H1 (cell line): ENCODE results near the gene BCL2L1. TPM values are rescaled to one million over a fixed set of nuclear protein-coding genes. Genes with fewer than 3 reads are reported as not detected.

ENCODE experiments used
- CBX5 ChIP-seq: fragments of 300-800, 300-1000 bp; sonication (generic); IDR thresholded peaks from 2 replicates; pipeline ENCODE4 v1.7.1; 2016; ENCODE audit warnings: antibody characterized with exemption, low read length, low read depth
- CTBP2 ChIP-seq: IDR thresholded peaks from 2 replicates; pipeline ENCODE4 v1.7.0; 2011; ENCODE audit warnings: borderline replicate concordance, mild to moderate bottlenecking, moderate library complexity, mixed read lengths, low read length; ENCODE audit not compliant: insufficient read depth, insufficient read length
- EGR1 ChIP-seq: IDR thresholded peaks from 2 replicates; pipeline ENCODE4 v1.6.1; 2011; ENCODE audit warnings: low read depth, low read length, borderline replicate concordance
- HDAC6 ChIP-seq: IDR thresholded peaks from one replicate; pipeline ENCODE4 v1.7.1; 2012; ENCODE audit warnings: low read depth, mild to moderate bottlenecking, inconsistent platforms, low read length, moderate library complexity
- KDM4A ChIP-seq: IDR thresholded peaks from one replicate; pipeline ENCODE4 v1.7.1; 2012; ENCODE audit warnings: low read depth, mild to moderate bottlenecking, moderate library complexity, low read length, inconsistent platforms; ENCODE audit not compliant: severe bottlenecking
- PHF8 ChIP-seq: fragments of 200-600 bp; sonication (generic); conservative IDR thresholded peaks from 2 replicates; pipeline ENCODE4 v1.7.1; 2012; ENCODE audit warnings: low read depth, mild to moderate bottlenecking, inconsistent platforms, low read length, moderate library complexity
- RFX5 ChIP-seq: IDR thresholded peaks from 2 replicates; pipeline ENCODE4 v1.6.1; 2011; ENCODE audit warnings: low read depth, low read length, improper control_type of control experiment, borderline replicate concordance
- SAP30 ChIP-seq: fragments of 300-600 bp; sonication (generic); IDR thresholded peaks from 2 replicates; pipeline ENCODE4 v1.7.1; 2012; ENCODE audit warnings: low read length, moderate library complexity, mild to moderate bottlenecking, inconsistent platforms; ENCODE audit not compliant: insufficient read depth, insufficient replicate concordance
- SIX5 ChIP-seq: IDR thresholded peaks from 2 replicates; pipeline ENCODE4 v1.6.1; 2011; ENCODE audit warnings: mild to moderate bottlenecking, low read depth, low read length
- SP4 ChIP-seq: IDR thresholded peaks from 2 replicates; pipeline ENCODE4 v1.6.1; 2012; ENCODE audit warnings: low read length, inconsistent platforms
- polyA plus RNA-seq, 7 experiments: library from polyadenylated mRNA; depleted of rRNA in 3 of 7; stranded (reverse) in 5 of 7; unstranded in 2 of 7; fragments of >200 nt in 5 of 7; fragments of 200-250 nt in 2 of 7; gene quantifications; 1 replicate in 5 of 7; 2 replicates in 1 of 7; 4 replicates in 1 of 7; pipeline versions ENCODE4 v1.2.1 to v1.2.3, GENCODE V29; 2011 to 2013; ENCODE audit warnings: missing spikeins in 2 of 7, mixed read lengths in 2 of 7
- total RNA-seq: library from RNA; stranded (reverse); fragmentation: NEBNext Ultra II Directional; extraction: Animal tissue kit (Norgen Biotek cat#: 25700); gene quantifications from 2 replicates; pipeline ENCODE4 v1.2.1, GENCODE V29; 2021
- TF ChIP-seq, protein P1 (sequence below): fragments of 300-600 bp; sonication (generic); IDR thresholded peaks from 2 replicates; pipeline ENCODE4 v1.7.1; 2012; ENCODE audit warnings: low read length, moderate library complexity, mild to moderate bottlenecking, inconsistent platforms; ENCODE audit not compliant: insufficient replicate concordance
- TF ChIP-seq, protein P2 (sequence below): IDR thresholded peaks from 2 replicates; pipeline ENCODE4 v1.6.1; 2012; ENCODE audit warnings: inconsistent platforms

BCL2L1 gene
- total and polyA plus RNA-seq, 2 of the 8 experiments (the other 6 are each of a cell fraction or from before 2014, with no cell fraction given), result 64.9 to 66.1 TPM

DNA sequence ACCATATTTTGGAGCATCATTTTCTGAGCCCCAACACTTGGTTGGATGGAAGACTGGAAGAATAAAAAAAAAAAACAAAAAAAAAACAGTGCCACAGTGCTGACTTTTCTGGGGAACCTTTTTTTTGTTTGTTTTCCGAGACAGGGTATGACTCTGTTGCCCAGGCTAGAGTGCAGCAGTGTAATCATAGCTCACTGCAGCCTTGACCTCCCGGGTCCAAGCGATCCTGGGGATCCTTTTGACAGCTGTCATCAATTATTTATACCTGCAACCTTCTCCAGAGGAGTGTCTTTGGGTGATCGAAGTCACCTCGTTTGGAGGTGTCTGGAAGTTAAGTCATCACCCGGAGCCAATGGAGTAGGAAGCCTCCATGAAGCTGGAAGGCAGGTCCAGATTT is 8.7 kb upstream of the BCL2L1 start (continued):
- TF ChIP-seq, protein P1, sequence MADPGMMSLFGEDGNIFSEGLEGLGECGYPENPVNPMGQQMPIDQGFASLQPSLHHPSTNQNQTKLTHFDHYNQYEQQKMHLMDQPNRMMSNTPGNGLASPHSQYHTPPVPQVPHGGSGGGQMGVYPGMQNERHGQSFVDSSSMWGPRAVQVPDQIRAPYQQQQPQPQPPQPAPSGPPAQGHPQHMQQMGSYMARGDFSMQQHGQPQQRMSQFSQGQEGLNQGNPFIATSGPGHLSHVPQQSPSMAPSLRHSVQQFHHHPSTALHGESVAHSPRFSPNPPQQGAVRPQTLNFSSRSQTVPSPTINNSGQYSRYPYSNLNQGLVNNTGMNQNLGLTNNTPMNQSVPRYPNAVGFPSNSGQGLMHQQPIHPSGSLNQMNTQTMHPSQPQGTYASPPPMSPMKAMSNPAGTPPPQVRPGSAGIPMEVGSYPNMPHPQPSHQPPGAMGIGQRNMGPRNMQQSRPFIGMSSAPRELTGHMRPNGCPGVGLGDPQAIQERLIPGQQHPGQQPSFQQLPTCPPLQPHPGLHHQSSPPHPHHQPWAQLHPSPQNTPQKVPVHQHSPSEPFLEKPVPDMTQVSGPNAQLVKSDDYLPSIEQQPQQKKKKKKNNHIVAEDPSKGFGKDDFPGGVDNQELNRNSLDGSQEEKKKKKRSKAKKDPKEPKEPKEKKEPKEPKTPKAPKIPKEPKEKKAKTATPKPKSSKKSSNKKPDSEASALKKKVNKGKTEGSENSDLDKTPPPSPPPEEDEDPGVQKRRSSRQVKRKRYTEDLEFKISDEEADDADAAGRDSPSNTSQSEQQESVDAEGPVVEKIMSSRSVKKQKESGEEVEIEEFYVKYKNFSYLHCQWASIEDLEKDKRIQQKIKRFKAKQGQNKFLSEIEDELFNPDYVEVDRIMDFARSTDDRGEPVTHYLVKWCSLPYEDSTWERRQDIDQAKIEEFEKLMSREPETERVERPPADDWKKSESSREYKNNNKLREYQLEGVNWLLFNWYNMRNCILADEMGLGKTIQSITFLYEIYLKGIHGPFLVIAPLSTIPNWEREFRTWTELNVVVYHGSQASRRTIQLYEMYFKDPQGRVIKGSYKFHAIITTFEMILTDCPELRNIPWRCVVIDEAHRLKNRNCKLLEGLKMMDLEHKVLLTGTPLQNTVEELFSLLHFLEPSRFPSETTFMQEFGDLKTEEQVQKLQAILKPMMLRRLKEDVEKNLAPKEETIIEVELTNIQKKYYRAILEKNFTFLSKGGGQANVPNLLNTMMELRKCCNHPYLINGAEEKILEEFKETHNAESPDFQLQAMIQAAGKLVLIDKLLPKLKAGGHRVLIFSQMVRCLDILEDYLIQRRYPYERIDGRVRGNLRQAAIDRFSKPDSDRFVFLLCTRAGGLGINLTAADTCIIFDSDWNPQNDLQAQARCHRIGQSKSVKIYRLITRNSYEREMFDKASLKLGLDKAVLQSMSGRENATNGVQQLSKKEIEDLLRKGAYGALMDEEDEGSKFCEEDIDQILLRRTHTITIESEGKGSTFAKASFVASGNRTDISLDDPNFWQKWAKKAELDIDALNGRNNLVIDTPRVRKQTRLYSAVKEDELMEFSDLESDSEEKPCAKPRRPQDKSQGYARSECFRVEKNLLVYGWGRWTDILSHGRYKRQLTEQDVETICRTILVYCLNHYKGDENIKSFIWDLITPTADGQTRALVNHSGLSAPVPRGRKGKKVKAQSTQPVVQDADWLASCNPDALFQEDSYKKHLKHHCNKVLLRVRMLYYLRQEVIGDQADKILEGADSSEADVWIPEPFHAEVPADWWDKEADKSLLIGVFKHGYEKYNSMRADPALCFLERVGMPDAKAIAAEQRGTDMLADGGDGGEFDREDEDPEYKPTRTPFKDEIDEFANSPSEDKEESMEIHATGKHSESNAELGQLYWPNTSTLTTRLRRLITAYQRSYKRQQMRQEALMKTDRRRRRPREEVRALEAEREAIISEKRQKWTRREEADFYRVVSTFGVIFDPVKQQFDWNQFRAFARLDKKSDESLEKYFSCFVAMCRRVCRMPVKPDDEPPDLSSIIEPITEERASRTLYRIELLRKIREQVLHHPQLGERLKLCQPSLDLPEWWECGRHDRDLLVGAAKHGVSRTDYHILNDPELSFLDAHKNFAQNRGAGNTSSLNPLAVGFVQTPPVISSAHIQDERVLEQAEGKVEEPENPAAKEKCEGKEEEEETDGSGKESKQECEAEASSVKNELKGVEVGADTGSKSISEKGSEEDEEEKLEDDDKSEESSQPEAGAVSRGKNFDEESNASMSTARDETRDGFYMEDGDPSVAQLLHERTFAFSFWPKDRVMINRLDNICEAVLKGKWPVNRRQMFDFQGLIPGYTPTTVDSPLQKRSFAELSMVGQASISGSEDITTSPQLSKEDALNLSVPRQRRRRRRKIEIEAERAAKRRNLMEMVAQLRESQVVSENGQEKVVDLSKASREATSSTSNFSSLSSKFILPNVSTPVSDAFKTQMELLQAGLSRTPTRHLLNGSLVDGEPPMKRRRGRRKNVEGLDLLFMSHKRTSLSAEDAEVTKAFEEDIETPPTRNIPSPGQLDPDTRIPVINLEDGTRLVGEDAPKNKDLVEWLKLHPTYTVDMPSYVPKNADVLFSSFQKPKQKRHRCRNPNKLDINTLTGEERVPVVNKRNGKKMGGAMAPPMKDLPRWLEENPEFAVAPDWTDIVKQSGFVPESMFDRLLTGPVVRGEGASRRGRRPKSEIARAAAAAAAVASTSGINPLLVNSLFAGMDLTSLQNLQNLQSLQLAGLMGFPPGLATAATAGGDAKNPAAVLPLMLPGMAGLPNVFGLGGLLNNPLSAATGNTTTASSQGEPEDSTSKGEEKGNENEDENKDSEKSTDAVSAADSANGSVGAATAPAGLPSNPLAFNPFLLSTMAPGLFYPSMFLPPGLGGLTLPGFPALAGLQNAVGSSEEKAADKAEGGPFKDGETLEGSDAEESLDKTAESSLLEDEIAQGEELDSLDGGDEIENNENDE, result no peak
- TF ChIP-seq RFX5 (no peak), SIX5 (no peak), KDM4A (no peak), CBX5 (no peak), PHF8 (no peak), EGR1 (no peak), SAP30 (no peak), HDAC6 (no peak), CTBP2 (no peak), SP4 (no peak)
- TF ChIP-seq, protein P2, sequence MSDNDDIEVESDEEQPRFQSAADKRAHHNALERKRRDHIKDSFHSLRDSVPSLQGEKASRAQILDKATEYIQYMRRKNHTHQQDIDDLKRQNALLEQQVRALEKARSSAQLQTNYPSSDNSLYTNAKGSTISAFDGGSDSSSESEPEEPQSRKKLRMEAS, result no peak
